ENCODE data around the gene MAP3K20.
"Not testable (repeated sequence)": the region's sequence is repeated elsewhere in the genome, so short reads cannot be mapped to it uniquely, and the experiment has no call there.

MAP3K20 gene

DNA sequence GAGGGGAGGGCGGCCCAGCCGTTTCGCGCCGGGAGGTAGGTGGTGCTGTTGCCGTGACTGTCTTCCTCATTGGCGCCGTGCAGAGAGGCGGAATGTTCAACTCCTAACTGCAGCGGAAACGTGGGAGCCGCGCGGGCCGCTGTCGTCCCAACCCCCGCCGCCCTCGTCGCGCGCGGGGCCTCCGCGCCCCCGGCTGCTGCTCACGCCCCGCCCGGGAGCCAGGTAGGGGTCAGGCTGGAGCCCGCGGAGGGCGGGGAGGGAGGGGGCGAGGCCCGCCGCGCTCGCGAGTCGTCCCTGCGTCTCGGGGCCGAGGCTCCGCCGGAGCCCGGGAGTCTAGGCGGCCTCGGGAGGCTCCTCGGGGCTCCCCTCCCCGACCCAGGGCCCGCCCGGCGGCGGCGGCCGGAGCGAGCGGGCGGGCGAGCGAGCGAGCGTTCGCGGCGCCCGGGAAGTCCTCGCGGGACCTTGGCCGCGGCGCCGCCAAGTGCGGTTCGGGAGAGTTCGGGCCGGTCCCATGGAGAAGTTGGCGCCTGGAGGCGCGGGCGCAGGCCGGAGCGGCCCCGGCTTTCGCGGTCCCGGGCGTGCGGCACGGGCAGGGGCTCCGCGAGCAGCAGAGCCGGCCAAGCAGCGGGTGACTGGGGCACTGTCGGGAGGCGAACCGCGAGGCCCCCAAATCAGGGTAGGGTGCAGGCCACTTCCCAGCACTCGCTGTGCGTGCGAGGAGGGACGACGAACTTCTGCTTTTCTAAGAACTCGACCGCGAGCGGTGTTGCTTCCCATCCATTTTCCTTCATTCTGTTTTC lies at the start of gene MAP3K20:
TSS of gene MAP3K20 (plus strand) at position 66 of the 800 bp plus-strand sequence. CDS start 15,186 bp downstream, outside the sequence.
- peak; percentile 74 for DNase-seq

DNA sequence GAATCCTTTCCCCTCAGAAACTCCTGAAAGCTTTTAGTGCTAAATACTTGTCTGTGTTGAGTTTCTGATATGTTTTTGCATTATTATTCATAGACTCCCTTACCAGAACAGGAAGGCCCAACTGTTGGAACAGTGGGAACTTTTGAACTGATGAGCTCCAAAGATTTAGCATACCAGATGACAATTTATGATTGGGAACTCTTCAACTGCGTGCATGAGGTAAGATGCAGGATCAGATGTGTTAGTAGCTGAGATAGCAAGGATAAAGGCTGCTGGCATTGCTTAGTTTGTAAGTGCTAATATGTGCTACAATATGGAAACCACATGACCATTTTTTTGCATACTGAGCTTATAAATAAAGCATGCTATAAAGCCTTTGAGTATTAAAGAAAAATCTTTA lies 49.2 kb upstream of the MAP3K20 start:
- DNase-seq, result no peak

DNA sequence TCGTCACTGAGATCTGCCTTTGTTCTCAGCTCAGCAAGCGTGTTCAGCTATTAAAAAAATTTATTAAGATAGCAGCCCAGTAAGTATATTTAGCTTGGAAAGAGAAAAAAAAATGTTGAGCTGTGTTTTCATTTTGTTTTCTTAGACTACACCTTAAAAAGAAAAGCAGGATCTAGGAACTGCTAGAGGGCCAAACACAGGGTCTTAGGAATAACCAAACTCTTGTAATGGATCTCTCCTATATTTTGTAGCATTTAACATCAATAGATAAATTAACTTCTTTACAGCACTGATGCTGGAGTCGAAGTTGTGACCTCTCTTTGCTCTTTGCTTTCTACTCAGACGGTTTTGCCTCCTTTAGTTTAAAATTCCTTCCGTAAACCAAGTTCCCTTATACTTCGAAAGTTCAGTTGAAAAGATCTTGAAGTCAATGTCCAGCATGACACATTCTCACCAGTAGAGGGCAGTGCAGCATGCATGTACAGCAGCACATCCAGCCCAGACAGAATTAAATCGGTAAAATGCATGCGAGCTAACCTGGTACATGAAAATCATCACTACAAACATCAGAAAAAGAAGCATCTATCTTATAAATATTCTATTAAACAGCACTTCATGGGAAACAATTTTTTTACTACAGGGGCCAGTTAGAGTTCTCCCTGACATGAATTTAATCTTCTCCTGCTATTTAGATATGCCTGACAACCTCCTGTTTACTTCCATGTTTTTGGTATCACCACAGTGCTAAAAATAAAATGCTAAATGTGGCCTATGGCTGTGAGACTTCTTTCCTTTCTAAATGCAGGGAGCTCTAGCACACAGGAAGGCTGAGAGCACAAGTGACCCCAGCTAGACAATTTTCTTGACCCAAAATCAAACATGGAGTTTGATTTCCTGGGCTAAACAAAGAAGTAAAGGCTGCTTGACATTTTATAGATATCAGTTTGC lies 48.2 kb upstream of the MAP3K20 start:
- DNase-seq, result peak; percentile 70

GRCh38 chr2:173028141-173028540 lies 47.5 kb upstream of the MAP3K20 start:
- DNase-seq, result no peak

- no peak for DNase-seq
These were observed 47.0 kb upstream of the MAP3K20 start for GRCh38 chr2:173028671-173029070.

- no peak for DNase-seq
These were observed 44.8 kb upstream of the MAP3K20 start for GRCh38 chr2:173030561-173031490.

- no peak for DNase-seq
These were observed 43.6 kb upstream of the MAP3K20 start for GRCh38 chr2:173032032-173032431.

DNA sequence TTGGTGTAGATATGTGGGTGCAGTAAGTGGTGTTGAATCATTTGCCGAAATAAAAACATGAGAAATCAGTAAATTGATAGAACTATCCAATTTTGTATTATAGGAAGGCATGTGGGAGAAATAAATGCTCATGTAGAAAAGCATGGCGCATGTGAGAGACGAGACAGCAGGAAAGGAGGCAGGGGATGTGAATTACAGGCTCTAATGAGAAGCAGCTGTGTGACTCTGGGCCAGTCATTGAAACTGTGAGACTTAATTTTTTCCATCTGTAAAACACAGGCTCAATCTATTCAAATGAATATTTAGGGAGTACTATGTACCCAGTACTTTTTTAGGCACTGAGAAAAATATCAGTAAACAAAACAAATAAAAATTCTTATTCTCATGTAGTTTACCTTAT lies 42.6 kb upstream of the MAP3K20 start:
- no peak for DNase-seq

DNA sequence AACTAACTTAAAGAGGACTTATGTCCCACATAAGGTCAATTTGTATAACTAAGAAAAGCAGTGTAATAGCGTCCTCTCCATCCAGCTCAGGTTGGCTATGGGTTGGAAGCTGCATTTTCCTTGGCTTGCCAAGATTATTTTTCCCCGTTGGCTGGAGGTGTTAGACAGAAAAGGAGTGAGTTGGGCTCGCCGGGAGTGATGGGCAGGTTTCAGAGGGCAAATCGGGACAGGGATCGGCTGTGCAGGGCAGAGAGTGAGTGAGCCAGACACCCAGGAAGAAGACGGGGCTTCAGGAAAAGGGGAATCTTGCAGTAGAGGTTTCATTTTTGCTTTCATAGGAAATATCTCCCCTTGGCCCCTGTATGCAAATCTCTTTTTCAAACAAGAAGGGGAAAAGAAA lies 41.5 kb upstream of the MAP3K20 start:
- DNase-seq, result no peak

DNA sequence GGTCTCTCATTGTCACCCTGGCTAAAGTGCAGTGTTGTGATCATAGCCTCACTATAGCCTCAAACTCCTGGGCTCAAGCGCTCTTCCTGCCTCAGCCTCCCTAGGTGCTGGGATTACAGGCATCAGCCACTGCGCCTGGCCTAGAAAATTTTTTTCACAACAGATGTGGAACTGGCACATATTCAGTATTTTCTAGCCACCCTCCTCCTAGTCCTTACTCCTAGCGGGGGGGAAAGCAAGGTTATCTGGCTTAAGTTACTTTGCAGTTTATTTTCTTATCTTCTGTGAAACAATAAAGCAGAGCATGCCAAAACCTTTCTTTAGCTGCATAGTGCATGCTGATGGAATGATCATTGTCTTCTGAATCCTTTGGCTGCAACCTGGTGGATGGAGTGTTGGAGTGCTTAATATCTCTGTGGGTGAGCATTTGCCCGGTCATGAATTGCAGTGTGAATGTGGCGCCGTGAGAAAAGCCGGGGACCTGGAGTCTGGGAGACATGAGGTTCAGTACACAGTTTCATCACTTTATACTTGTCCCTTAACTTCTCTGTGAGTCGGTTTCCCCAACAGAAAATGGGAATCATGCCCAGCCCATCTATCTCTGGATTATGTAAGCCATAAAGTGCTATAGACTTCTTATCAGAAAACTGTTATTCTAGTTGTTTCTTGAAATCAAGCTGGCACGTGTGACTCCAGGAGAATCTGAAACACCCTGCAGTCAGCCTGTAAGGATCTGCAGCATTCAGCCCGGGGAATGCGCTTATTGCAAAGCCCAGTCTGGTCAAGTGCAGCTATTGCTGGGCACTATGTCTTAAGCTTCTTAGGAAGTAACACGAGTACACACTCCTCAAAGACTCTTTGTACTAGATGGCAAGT lies 38.2 kb upstream of the MAP3K20 start:
- no peak for DNase-seq

DNA sequence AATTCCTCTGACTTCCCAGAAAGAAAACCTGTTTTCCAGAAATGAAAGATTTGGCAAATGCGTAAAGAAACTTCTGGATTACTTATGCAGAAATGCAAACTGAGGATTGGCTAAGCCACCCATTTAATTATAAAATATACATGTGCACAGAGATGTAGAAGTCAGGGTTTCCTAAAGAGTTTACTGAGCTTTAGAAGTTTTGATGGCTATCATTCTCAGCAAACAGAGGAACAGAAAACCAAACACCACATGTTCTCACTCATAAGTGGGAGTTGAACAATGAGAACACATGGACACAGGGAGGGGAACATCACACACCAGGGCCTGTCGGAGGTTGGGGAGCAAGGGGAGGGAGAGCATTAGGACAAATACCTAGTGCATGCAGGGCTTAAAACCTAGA lies 37.4 kb upstream of the MAP3K20 start:
- DNase-seq, result not testable (repeated sequence)

- DNase-seq, result no peak
These were observed 34.9 kb upstream of the MAP3K20 start for GRCh38 chr2:173040729-173041128.

GRCh38 chr2:173043476-173043875 lies 32.2 kb upstream of the MAP3K20 start:
- DNase-seq, result no peak

GRCh38 chr2:173043897-173044519 lies 31.6 kb upstream of the MAP3K20 start:
- DNase-seq, result no peak

DNA sequence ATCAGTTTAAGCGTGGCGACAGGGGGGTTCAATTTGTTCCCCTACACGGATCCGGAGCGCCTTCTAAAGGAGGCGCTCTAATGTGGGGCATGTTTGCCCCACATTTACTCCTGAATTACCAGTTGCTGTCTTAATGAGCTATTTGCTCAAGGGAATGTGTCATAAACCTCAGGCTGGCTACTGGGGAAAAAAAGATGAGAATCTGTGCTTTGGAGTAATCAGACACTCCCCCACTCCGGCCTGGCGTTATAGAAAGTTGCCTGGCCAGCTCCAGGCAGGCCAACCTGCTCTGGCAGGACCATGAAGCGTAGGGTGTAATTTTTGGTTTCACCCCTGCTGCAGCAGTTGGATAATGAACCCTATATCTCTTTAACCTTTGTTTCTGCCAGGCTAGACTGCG lies 31.0 kb upstream of the MAP3K20 start:
- DNase-seq, result no peak

GRCh38 chr2:173045181-173045580 lies 30.5 kb upstream of the MAP3K20 start:
- no peak for DNase-seq

- DNase-seq, result no peak
These were observed 27.1 kb upstream of the MAP3K20 start for GRCh38 chr2:173048522-173048896.

DNA sequence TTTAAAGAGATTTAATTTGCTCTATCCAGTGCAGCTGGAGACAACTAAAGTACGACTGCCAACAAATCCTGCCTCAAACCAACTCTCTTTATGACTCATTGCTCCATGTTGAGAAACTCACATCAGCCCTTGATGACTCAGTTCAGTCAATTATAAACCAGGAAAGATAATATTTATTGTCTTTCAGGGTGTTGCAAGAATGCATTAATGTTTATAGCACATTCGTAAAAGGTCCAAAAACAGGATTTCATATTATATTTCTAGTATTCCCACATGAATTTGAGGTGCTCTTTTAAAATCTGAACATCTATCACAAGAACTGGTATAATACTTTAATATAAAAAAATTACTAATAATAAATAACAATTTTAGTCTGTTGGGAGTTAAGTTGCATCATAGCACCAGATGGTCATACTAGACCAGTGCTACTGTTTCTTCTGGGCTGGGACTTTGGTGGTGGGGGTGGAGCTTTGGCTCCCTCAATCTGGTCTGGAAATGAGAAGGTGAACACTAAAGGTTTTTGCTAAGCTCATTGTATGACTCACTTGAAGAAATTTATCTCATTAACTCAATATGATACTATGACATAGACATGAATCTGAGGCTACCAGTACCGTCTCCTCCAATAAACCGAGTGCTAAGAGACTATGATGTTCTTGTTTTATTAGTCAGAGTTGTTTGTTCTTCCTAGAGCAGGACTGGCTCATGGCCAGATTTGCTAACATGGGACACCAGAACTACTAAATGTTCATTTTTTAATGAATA lies 26.6 kb upstream of the MAP3K20 start:
- no peak for DNase-seq

DNA sequence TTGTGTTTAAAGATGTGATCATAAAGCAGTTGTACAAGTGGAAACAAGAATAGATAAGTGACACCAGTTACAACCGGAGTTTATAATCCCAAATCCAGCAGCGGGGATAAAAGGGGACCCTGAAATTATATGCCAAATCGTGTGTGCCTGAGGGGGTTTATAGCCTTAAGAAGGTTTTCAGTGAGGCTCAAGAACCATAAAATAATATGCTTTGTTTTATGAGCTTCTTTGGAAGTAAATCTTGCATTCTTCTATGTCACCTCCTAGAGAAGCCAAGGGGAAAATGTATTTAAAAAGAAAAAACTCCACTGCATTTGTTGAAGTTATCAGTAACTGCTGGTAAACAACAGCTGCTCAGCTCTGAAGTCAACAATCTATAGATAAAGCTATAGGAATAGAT lies 25.8 kb upstream of the MAP3K20 start:
- DNase-seq, result no peak

DNA sequence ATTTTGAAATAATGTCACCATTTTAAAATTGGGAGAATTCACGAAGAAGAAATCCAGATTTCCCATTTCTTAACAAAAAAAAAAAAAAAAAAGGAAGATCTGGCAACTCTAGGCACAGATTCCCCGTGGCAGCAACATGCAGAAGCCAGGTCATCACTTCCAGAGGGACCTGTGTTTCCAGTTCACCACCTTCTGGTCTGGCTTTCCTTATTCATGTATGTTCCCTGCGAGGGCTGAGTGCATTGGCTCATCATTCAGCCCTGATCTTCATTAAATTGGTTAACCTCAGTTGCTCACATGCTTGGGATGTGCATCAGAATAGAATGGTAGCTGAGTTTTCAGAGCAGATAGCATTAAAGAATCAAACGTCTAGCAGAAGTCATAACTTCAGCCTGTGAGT lies 25.0 kb upstream of the MAP3K20 start:
- no peak for DNase-seq

Data from GDM1 (cell line).